Measurements from ENCODE around the gene WWC1. TPM values are rescaled to one million over a fixed set of nuclear protein-coding genes. Genes with fewer than 3 reads are reported as not detected.

The WWC1 gene
- total RNA-seq, 2 donors from 2014 or later, result 40.0 to 49.4 TPM

GRCh38 chr5:168353216-168353957 is 61.9 kb downstream of the WWC1 start:
- ATAC-seq (peak; percentile 72), DNase-seq (peak in 3 of 4 donors; percentile 54 to 59 (median 58))
- Histone ChIP-seq H3K27me3 (no peaks in the 10 kb centered on the region), H3K36me3 (replicated peaks in 1 of 2; ENCODE audit: insufficient read depth in 1 of 2, low read depth in 2 of 2) (no peaks in the 10 kb centered on the region), H3K27ac (peak overlapping the region; percentile 58 to 77 (median 70)), H3K4me3 (no peak overlapping the region), H3K9me3 (no peaks in the 10 kb centered on the region), H3K4me1 (peaks cover 40% of the 10 kb centered on the region)
- no peak for TF ChIP-seq POLR2A (IDR thresholded peaks at IDR 0.05)
- TF ChIP-seq, protein P1, sequence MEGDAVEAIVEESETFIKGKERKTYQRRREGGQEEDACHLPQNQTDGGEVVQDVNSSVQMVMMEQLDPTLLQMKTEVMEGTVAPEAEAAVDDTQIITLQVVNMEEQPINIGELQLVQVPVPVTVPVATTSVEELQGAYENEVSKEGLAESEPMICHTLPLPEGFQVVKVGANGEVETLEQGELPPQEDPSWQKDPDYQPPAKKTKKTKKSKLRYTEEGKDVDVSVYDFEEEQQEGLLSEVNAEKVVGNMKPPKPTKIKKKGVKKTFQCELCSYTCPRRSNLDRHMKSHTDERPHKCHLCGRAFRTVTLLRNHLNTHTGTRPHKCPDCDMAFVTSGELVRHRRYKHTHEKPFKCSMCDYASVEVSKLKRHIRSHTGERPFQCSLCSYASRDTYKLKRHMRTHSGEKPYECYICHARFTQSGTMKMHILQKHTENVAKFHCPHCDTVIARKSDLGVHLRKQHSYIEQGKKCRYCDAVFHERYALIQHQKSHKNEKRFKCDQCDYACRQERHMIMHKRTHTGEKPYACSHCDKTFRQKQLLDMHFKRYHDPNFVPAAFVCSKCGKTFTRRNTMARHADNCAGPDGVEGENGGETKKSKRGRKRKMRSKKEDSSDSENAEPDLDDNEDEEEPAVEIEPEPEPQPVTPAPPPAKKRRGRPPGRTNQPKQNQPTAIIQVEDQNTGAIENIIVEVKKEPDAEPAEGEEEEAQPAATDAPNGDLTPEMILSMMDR (IDR thresholded peaks at IDR 0.05), result no peak
- intact Hi-C loops (cut with DNase I), result no loop called here
- 66 to 71% methylated on average over 9 to 12 of the region's 12 CpGs for WGBS, 2 donors

- DNase-seq, result no peak
- 74 to 82% methylated on average over 2 of the region's 2 CpGs for WGBS, 2 donors
- intact Hi-C loops (cut with DNase I), result no loop called here
- TF ChIP-seq, protein P1 (IDR thresholded peaks at IDR 0.05), result no peak
- no peak for TF ChIP-seq POLR2A (IDR thresholded peaks at IDR 0.05)
- peak overlapping the region in 3 of 4 donors; percentile 65 to 77 (median 75) for H3K27ac ChIP-seq
- H3K9me3 ChIP-seq, result no peaks in the 10 kb centered on the region
- no peaks in the 10 kb centered on the region for H3K36me3 ChIP-seq (replicated peaks in 1 of 2; ENCODE audit: insufficient read depth in 1 of 2, low read depth in 2 of 2)
- H3K4me1 ChIP-seq, result peaks cover 30% of the 10 kb centered on the region
- no peak for ATAC-seq
- no peak overlapping the region for H3K4me3 ChIP-seq
- no peaks in the 10 kb centered on the region for H3K27me3 ChIP-seq
Measured at GRCh38 chr5:168354397-168354796, 63.0 kb downstream of the WWC1 start.

DNA sequence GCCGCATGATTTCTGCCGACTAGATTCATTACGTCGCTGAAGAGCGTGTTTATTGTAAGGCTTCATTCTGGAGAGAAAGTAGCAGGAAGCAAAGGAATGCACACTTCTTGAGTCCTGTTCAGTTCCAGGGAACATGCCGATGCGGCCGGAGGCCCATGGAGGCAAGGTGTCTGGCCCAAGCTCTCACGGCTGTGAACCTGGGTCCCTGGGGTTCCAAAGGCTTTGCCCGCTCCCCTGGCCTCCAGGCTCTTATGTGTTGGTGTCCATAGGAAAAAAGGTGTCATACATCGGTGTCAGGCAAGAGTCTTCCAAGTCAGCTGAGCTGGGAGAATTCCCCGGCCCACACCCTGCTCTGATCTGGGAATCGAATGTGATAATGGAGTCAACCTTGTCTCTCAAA is 64.7 kb downstream of the WWC1 start:
- TF ChIP-seq POLR2A (IDR thresholded peaks at IDR 0.05), result no peak
- TF ChIP-seq, protein P1 (IDR thresholded peaks at IDR 0.05), result no peak

DNA sequence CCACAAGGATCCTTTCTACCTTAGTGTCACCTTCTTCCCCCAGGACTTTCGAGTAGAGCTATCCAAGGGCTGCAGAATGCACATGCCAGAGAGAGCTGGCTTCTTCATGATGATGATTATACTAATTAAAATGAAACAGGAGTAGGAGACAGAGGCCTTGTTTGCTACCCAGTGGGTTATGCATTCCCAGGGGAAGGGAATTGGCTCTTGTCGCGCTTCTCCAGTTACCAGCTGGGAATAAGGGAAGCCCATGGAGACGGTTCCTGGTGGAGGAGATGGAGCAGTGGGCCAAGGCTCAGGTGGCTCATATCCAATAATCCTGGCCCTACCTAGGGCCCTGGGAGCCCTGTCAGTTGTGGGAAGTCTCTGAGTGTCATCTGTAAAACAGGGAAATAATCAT is 65.1 kb downstream of the WWC1 start:
- DNase-seq (no peak), ATAC-seq (no peak)
- TF ChIP-seq, protein P1 (IDR thresholded peaks at IDR 0.05), result no peak
- TF ChIP-seq POLR2A (IDR thresholded peaks at IDR 0.05), result no peak
- Histone ChIP-seq H3K27ac (no peak overlapping the region), H3K4me1 (peaks cover 29% of the 10 kb centered on the region), H3K36me3 (replicated peaks in 1 of 2; ENCODE audit: insufficient read depth in 1 of 2, low read depth in 2 of 2) (no peaks in the 10 kb centered on the region), H3K27me3 (no peaks in the 10 kb centered on the region), H3K4me3 (no peak overlapping the region), H3K9me3 (no peaks in the 10 kb centered on the region)
- WGBS, 2 donors, result 86 to 96% methylated on average over 4 of the region's 4 CpGs
- intact Hi-C loops (cut with DNase I), result no loop called here

More for the DNA sequence above, 64.7 kb downstream of the WWC1 start:
- no peaks in the 10 kb centered on the region for H3K36me3 ChIP-seq (replicated peaks in 1 of 2; ENCODE audit: insufficient read depth in 1 of 2, low read depth in 2 of 2)
- WGBS, 2 donors, result 91 to 96% methylated on average over 9 to 13 of the region's 13 CpGs
- H3K4me1 ChIP-seq, result peaks cover 29% of the 10 kb centered on the region
- DNase-seq (no peak), ATAC-seq (no peak)
- intact Hi-C loops (cut with DNase I), result no loop called here
- no peak overlapping the region for H3K27ac ChIP-seq
- H3K4me3 ChIP-seq, result no peak overlapping the region
- no peaks in the 10 kb centered on the region for H3K27me3 ChIP-seq
- H3K9me3 ChIP-seq, result no peaks in the 10 kb centered on the region

- no peaks in the 10 kb centered on the region for H3K9me3 ChIP-seq
- H3K27ac ChIP-seq, result no peak overlapping the region
- ATAC-seq (no peak), DNase-seq (no peak)
- 72 to 92% methylated on average over 3 of the region's 3 CpGs for WGBS, 2 donors
- no peaks in the 10 kb centered on the region for H3K27me3 ChIP-seq
- no peak for TF ChIP-seq POLR2A (IDR thresholded peaks at IDR 0.05)
- TF ChIP-seq, protein P1 (IDR thresholded peaks at IDR 0.05), result no peak
- no peaks in the 10 kb centered on the region for H3K36me3 ChIP-seq (replicated peaks in 1 of 2; ENCODE audit: insufficient read depth in 1 of 2, low read depth in 2 of 2)
- intact Hi-C loops (cut with DNase I), result no loop called here
- H3K4me1 ChIP-seq, result peaks cover 38% of the 10 kb centered on the region
- no peak overlapping the region for H3K4me3 ChIP-seq
Measured at GRCh38 chr5:168357876-168358275, 66.4 kb downstream of the WWC1 start.

Data from body of pancreas (tissue), 4 donors.